HTERT RPE-1 (cell line): ENCODE results near the gene DDAH2.

Experiments used
- in situ Hi-C: fragments of 300-500 bp; cut with MboI; formaldehyde crosslinking; loops from 4 replicates; pipeline ENCODE4 v1.14.3; 2020; ENCODE audit warnings: low sequenced_read_pairs

The DDAH2 gene

DNA sequence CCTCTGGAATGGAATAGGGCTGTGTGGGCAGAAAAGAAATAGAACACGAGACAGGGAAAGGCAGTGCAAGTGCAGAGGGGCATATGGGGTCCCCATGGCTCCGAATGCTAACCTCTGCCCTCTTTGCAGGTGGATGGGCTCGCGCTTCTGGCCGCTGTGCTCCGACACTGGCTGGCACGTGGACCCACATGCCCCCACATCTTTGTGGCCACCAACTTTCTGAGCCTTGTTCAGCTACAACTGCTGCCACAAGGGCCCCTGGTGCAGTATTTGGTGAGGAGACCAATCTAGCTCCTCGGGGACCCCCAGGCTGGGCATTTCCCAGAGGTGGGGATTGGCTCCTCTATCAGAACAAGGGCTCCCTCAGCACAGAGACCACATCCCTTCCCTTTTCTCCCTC, 32.2 kb upstream of the DDAH2 start:
- in situ Hi-C loops: no loop called here

DNA sequence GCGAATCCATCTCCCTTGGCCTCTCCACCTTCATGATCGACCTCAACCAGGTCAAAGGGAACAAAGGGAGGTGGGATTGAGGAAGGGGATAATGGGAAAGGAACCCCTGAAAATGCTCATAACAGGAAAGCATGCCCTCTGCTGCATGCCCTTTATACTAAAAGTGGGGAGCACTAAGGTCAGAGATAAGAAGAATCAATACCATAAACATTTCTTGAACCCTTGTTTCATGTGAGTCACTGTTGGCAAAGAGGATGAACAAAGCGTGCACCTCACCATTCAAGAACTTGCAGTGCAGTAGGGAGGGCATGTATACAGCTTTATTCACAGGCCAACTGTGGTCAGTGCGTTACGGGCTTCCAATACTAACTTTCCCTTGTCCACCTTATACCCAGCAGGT, 31.7 kb upstream of the DDAH2 start:
- in situ Hi-C loops: no loop called here

DNA sequence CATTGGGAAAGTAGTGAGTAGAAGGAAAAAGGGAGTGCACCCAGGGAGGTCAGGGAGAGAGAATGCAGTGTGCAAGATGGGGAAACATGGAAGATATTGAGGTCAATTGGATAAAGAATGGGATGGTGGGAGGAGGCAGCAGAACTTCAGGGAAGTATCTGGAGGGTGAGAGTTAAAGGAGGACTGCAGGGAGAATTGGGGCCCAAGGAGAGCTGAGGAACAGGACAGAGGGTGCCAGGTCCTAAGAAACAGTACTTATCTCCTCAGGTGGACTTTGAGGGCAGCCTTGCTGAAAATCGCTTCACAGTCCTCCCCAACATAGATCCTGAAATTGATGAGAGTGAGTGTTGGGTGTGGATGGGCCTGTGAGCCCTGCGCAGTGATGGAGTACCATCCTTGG, 29.2 kb upstream of the DDAH2 start:
- in situ Hi-C loops: no loop called here

DNA sequence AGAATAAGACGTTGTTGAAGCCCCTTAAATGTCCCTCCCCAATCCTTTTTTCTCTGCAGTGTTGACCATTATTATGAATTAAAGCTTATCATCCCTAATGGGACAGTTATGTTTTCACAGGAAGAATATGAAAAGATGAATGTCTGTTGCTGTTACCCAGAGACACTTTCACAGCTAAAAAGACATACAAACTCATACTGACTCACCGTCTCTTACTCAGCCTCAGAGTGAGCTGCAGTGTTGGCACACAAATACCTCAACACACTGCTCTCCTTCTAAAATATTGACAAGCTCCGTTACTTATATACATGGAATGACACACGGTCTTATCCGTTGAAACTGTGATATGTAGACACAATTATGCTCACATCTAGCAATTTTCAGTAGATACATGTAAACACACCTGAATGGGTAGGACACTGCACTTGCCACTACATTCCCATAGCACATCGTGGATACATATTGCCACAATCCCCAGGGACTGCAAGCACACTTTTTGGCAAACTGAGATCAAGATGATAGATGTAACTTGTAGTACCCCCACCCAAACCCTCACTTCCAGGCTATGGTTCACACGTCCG, 23.7 kb upstream of the DDAH2 start:
- in situ Hi-C loops: no loop called here

DNA sequence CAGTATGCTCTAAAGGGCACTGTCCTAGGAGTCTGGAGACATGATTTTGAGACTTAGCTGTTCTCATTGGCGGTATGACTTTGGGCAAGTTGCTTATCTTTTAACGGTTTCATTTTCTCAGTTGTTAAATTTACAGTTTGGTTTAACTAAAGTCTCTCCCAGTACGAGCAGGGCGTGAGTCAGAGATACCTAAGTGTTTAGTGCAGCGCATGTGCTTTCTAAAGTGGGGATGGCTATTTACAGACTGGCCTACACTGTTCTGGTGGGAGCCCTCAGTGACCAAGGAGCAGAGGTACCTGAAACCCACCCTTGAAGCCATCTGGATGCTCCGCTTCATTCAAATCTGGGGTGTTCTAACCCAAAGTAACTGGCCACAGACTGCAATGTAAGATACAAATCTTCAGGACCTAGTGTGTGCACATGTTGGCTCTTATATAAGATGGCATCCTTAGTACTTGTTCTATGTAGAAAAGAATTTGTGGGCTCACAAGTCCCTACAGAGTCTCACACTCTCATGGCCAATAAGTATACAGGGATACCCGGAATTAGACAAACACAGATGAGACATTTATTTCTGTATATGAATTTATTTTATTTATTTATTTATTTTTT, 21.4 kb upstream of the DDAH2 start:
- in situ Hi-C loops: no loop called here

DNA sequence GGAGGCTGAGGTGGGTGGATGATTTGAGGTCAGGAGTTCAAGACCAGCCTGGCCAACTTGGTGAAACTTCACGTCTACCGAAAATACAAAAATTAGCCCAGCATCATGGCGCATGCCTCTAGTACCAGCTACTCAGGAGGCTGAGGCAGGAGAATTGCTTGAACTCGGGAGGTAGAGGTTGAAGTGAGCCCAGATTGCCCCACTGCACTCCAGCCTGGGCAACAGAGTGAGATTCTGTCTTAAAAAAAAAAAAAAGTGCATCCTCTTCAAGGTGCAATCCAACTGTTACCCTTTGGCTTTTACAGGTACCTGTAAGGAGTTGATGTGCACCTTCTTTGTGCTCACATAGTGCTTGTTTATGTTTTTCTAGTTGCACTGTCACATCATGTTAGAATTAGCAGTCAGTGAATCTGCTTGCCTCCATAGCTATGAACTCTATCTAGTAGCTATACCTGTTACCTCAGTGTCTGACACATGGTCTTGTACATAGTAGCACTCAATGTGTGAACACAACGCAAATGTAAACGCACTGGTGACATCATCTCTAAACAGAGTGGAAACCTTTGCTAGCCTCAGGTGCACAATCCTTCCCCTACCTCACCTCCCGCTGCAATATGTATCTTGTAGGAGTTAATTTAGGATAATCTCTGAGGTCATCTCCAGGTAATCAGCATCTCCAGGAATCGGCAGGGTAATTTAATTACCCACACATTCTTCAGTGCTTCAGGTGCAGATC, 20.4 kb upstream of the DDAH2 start:
- in situ Hi-C loops: no loop called here

DNA sequence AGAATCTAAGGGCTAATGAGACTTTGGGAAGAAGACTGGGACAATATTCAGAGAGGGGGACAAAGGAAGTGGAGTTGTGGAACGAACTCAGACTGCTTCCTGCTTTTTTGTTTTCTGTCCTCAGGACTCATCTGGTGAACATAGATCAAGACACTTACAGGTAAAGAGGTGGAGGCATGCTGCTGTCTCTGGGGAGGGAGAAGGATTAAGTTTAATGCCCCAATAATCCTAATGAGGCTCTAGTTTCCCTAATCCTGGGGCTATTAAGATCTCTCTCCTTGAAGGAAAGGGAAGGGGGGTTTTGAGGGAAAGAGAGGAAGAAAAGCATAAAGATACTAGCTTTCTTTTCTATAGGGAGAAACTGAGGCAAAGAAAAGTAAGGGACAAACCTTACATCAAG, 15.3 kb upstream of the DDAH2 start:
- in situ Hi-C loops: no loop called here

DNA sequence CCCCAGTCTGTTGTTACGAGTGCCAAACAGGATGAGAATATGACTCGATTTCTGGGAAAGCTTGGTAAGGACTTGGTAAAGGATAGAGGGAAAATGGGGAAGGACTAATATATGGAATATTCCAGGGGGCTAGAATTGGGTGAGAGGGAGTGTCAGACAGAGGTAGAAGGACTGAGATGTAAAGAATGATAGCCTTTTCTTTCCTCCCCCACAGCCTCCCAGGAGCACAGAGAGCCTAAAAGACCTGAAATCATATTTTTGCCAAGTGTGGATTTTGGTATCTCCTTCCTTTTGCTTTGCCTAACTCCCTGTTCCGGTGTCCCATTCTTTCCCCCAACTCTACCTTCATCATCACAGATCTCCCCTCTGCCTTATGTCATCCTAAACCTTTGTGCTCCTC, 13.8 kb upstream of the DDAH2 start:
- in situ Hi-C loops: no loop called here

DNA sequence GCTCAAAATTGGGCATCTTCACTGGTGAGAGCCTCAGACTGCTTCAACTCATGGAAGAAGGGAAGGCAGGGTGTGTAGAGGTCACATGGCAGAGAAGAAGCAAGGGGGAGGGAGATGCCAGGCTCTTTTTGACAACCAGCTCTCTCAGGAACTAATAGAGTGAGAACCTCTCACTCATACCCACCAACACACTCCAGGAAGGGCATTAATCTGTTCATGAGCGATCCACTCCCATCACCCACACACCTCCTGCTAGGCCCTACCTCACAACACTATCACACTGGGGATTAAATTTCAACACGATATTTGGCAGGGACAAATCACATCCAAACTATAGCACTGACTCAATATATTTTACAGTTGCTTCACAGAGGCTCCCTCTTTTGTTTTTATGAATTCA, 12.7 kb upstream of the DDAH2 start:
- in situ Hi-C loops: no loop called here

DNA sequence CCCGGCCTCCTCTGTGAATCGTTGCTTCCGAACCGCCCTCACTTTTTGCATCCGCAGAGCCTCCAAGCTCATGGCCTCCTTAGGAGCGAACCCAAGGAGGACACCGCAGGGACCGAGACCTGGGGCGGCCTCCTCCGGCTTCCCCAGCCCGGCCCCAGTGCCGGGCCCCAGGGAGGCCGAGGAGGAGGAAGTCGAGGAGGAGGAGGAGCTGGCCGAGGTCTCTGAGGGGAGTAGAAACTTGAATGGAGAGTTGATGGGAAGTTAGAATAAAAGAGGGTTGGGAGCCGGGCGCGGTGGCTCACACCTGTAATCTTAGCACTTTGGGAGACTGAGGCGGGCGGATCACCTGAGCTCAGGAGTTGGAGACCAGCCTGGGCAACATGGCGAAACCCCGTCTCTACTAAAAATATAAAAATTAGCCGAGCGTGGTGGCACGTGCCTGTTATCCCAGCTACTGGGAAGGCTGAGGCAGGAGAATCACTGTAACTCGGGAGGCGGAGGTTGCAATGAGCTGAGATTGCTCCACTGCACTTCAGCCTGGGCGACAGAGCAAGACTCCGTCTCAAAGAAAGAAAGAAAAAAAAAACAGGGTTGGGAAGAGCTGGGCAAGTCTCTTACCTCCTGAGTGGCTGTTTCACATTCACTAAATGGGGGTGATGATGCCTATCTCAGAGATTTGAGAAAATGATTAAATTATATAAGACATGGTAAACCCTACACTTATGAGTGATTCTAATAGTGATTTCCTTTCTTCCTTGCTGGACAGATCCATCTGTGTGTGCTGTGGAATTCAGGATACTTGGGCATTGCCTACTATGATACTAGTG, 11.5 kb upstream of the DDAH2 start:
- in situ Hi-C loops: no loop called here

DNA sequence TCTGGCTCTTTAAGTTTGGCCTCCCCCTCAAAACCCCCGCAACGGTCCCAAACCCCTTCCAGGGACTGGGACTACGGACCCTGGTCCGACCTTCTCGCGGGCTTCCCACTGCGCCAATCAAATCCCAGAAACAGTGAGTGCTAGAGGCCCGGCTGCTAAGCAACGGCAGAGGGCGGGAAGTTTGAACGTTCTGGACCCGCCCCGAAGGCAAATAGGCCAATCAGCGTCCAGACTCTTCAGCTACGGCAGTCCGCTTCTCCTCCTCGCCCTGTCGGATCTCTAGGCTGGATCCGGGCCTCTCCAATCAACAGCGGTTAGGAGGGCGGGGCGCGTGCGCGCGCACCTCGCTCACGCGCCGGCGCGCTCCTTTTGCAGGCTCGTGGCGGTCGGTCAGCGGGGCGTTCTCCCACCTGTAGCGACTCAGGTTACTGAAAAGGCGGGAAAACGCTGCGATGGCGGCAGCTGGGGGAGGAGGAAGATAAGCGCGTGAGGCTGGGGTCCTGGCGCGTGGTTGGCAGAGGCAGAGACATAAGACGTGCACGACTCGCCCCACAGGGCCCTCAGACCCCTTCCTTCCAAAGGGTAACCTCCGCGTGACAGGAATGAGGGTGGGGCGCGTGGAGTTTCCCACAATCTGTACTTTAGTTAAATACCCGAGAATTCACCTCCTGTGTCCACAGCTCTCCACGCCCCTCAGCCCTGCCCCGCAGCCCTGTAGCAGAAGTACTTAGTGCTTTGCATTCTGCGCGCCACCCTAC, 10.7 kb upstream of the DDAH2 start, which contains the start of gene MSH5:
Gene MSH5 (plus strand): TSS at position 367 of the 758 bp plus-strand sequence. CDS start 462 bp downstream, outside the sequence.
- in situ Hi-C loops: no loop called here

DNA sequence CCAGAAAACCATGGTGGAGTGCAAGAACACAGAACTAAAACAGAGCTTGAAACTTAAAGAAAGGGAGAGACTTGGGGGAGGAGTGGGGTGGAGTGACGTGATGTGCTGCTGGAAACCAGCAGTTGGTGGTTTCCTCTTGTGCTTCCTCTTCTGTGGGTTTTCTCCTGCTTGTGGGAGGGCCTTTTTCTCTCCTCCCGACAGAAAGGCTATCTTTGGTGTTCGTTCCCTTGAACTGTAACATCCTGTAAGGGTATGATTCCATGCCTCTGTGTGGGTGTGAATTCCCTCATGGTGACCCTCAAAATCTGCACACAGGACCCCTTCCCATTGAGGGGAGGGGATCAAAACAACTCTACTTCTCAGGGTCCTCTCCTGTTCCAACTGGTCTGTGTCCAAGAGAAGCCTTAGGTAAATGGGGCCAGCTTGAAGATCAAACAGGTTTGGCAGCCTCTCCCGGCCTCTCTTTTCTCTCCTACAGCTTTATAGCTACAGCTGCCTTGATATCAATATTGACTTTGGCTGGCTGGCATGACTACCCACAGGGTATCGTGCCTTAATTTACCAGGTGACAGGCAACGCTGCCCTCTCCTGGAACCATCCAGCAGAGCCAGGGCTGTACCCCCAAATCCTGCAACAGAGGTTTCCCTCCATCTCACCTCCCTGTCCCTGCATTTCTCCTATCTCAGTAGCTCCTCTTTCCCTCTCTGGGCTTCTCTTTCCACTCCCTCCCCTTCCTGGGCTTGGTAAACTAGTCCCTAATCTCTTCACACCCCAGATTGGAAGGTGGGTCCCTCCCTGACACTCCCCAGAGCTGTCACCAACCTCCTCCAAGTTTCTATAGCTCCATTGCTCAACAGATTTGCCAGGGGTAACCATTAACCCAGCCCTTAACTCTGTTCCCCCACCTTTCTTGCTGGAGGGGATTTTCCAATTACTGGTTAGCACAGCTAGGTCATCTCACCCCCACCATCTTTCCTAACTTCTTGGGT, 9.2 kb upstream of the DDAH2 start:
- in situ Hi-C loops: no loop called here

DNA sequence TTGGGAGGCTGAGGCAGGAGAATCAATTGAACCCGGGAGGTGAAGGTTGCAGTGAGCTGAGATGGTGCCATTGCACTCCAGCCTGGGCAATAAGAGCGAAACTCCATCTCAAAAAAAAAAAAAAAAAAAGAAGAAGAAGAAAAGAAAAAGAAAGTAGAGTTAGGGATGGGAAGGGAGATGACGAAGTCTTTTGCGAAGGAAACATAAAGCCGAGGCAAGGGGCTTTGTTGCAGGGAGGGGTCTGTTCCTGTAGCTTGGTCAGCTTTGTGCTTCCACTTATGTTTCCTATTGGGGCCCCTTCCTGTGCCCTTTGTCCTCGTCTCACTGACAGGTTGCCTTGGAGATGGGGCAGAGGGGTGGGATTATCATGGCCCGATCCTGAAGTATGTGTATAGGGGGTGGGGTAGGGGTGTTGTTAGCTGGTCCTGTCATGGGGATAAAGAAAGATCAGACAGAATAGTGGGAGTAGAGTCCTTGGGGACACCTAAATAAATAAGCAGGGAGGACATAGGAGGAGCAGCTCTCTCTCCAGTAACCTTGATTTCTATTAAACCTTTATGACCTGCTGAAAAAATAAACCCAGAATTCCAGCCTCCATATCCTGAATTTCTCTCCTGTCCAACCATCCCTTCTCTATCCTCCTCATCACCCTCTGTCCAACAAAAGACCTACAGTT, 8.4 kb upstream of the DDAH2 start:
- in situ Hi-C loops: no loop called here

DNA sequence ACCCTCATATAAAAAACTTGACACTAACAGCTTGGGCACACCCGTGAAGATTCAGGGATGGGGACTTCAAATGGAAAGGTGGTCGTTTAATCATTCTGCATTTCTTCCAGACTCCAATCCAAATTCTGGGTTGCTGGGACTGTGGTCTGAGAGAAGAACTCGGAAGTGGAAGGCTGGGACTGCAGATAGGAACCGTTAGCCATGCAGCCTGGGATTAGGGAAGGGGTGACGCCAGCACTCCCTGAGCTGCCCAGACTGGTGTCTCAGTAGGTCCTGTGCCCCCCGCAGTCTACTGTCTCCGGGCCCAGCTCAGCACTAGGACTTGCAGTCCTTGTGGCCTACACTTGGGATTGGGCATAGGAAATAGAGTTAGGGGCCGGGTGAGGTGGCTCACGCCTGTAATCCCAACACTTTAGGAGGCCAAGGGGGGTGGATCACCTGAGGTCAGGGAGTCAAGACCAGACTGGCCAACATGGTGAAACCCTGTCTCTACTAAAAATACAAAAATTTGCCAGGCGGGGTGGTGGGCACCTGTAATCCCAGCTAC, 7.7 kb upstream of the DDAH2 start:
- in situ Hi-C loops: no loop called here

DNA sequence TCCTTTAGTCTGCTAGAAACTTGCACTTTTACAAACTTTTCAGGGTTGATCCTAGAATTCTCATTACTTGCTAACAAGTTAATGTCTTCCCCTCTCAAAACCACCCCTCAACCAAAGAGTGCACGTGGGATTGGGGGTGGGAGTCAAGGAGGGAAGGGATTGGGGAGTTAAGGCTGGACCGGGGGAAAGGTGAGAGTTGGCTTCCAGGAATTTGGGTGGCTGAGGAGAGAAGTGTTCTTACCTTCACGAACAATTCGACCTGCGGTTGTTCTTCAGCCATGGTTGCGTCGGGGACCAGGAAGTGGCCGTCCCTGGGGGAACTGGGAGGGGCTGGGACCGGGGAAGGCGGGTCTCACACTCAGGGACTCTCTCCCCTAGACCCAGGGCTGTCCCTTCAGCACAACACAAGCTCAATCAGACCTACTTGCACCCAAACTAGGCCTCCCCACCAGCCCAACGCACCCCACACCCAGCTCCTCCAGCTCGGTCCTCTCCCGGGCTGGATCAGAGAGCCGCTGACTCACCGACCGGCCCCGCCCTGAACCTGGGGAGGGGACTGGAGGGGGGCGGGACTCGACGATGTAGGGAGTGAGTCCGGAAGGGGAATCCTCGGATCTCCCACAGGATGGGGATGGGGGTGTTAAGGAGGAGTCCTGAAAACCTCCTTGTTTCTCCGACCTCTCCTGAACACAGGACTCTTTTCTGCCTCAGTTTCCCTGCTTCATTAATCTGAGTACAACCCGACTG, 7.1 kb upstream of the DDAH2 start, which contains the start of gene CLIC1:
Gene CLIC1 (minus strand): TSS at position 510 of the 747 bp plus-strand sequence. CDS start 230 bp downstream, at position 280.
- in situ Hi-C loops: no loop called here

DNA sequence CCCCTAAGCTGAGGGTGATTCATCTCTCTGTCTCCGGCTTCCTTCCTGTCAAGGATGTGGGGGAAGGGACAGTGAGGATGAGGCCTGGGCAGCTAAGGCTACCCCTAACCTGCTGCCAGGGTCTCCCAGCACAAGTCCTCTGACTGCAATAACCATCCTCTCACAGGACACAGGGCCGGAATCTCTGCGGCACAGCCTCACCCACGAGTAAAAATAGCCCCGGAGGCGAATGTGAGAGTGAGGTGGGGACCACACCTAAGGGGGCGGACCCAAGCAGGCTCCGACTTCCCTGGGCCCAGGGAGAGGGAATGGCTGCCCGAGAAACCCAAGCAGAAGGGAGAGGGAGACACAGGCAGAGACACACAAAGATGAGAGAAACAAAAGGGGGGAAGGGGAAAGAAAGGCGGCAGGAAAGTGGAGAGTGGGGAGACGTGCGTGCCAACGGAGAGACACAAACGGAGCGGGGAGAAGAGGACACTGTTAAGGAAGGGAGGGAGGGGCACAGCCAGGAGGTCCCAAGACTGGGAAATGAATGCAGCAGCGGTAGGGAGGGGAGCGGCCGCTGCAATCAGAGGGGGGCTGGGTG, 5.8 kb upstream of the DDAH2 start:
- in situ Hi-C loops: no loop called here

DNA sequence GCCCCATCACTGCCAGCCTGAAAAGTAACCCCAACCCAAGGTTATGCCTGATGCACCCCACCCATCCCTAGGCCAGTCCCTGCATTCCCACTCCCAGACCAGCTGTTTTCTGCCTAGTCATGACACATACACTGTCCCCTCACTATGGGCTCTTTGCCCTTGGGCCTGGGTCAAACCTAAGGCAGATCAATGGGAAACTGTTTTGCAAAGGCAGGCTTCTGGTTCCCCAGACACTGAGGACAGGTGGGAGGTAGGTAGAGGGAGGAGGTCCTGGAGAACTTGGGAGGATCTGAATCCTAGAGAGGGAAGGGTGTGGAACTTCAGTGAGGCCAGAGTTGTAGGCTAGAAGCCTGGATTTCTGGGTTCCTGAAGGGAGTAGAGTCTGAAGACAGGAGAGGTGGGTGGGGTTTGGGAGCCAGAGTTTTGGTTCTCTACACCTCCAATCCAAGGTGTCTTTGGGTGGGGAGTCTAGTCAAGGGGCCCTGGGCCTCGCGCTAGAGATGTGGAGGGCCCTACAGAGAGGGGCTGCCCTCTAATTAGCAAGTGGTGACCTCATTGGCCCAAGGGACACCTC, 5.2 kb upstream of the DDAH2 start:
- in situ Hi-C loops: no loop called here
